ENCODE results near the gene SNRNP70.

Gene SNRNP70

DNA sequence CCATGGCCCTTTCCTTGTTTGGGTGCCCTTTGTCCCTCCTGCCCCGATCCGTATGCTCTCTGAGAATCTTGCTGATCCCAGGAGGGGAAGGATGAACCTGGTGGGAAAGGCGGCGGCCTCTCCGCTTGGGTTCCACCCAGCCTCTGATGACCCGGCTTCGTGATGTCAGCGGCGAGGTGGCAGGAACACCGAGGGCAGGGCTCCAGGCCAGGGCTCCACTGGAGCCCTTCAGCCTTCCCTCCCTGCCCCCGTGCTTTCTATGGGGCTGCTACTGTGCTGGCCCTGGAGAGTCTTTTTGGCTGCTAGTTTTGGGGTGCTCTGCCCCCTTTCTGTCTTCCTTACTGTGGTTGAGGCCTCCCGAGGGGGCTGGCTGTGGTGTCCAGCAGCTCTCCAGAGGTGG is 17.1 kb downstream of the SNRNP70 start:
- no peak for DNase-seq

GRCh38 chr19:49103331-49104085 is 18.3 kb downstream of the SNRNP70 start:
- DNase-seq = no peak

DNA sequence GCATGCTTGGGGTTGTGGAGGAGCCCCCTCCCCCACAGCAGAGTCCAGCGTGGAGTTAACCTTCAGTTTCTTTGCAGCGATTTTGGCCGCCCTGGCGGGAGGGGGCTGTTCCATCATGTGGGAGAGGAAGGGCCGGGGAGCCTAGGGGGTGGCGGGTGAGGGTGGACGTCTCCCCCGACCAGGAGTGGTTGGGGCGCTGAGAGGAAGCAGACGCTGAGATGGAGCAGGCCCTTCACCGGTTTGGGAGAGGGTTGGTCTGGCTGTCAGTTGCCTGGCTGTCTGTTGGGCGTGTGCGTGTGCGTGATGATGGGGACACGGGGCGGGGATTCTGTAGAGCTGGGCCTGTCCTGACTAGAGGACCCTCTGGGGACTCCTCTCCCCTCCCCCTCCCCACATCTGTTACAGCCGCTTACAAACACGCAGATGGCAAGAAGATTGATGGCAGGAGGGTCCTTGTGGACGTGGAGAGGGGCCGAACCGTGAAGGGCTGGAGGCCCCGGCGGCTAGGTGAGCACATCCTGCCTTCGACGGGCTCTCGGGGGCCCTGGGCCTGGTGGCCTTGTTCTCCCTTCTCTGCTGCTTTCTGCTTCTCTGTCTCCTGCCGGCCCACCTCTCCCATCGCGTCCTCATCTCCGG is 19.1 kb downstream of the SNRNP70 start:
- no peak for DNase-seq

DNA sequence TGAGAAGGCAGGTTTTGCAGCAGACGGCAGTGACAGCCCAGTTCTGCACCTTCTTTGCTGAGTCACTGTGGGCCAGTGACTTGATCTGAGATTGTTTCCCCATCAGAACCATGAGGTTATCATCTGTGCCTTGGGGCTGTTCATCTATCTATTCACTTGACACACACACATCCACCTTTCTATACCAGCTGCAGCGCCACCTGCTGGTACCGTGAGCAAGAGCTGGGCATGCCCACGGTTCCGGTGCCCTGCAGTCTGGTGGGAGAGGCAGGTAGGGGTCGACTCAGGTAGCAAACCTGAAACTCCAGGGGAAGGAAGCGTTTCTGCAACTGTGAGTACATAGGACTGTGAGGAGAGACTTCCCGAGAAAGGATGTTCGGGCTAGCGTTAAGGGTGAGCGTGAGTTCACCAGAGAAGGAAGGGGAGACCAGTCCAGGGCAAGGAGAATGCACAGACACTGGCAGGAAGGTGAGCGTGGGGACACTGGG is 21.4 kb downstream of the SNRNP70 start:
- no peak for DNase-seq

GRCh38 chr19:49107625-49108459 is 22.6 kb downstream of the SNRNP70 start:
- no peak for DNase-seq

DNA sequence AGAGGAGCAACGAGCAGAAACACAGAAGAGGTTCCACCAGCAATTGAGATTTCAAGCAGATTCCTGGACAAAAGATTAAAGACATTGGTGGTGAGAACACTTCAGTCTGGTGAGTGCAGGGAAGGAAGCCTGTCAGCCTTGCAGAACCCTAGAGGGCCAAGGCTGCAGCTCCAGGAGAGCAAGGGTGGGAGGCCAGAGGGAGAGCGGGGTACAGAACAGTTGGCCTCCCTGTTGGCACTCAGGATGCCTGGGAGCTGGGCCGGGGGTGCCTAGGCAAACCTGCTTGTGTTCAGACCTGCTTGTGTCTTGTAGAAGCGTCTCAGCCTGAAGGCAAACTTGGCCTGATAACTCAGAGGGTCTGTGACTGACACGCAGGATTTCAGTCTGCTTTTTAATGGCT is 23.8 kb downstream of the SNRNP70 start:
- DNase-seq = no peak

GRCh38 chr19:49109569-49110233 is 24.4 kb downstream of the SNRNP70 start:
- DNase-seq = no peak

- no peak for DNase-seq
These were observed 25.3 kb downstream of the SNRNP70 start for GRCh38 chr19:49110567-49110966.

GRCh38 chr19:49111218-49111998 is 26.2 kb downstream of the SNRNP70 start:
- DNase-seq = no peak

DNA sequence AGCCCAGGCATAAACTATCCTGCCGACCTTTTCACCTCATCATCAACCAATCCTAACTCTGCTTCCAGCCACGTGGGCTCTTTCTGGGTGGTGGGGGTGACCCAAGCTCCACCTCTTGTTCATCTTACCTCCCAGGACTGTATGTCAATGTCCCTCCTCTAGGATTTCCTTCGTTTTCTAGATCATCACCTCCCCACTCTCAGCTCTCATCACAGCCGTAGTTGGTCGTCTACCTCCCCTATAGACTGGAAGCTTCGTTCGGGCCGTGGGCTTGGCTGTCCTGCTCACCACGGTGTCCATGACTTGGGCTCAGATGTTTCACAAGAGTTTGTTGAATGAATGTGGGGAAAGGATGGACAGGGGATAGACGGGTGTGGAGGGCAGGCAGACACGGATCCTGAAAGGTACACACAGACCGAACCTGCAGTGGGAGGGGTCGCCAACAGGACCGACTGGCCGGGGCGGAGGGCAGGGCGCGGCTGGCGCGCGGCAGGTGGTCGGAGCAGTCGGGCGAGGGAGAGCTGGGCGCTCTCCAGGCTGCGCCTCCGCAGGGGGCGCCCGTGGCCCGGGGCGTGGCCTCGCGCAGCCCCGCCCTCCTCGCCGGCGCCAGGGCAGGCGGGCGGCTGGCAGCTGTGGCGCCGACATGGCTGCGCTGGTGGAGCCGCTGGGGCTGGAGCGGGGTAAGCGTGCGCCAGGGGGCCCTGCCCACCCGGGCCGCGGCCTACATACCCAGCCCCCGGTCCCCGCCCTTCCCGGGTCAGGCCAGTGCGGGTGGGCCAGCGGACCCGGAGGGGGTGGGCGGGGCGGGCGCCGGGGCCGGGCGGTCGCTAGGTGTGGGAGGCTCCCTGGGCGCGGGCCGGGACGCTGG is 28.7 kb downstream of the SNRNP70 start, which contains the start of gene LIN7B:
TSS of gene LIN7B (plus strand) at position 609 of the 868 bp plus-strand sequence. CDS start at position 644, 35 bp downstream.
- no peak for DNase-seq

DNA sequence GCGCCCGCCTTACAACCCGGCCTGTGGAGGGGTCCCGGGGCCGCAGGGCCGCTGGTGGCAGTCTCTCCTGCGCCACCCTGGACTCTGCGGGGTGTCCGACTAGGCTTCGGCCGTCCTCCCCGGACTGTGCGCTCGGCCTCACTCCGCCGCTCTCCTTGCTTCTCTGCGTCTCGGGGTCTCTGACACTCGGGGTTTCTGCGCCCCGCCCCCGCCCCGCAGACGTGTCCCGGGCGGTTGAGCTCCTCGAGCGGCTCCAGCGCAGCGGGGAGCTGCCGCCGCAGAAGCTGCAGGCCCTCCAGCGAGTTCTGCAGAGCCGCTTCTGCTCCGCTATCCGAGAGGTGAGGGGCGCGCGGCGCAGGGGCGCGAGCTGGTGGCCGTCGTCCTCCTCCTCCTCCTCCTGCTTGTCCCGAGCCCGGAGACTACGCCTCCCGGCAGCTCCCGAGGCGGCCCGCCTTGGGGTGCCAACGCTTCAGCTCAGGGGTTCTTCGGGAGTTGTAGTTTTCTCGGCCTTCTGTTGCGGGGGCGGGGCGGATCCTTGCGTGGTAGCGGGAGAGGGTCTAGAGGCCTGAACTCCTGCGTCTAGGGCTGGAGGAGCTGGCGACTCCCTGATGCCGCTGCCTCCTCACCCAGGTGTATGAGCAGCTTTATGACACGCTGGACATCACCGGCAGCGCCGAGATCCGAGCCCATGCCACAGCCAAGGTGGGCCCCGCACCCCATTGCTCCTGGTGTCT is 29.5 kb downstream of the SNRNP70 start:
- DNase-seq = no peak

- DNase-seq = no peak
These were observed 31.3 kb downstream of the SNRNP70 start for GRCh38 chr19:49116544-49116943.

DNA sequence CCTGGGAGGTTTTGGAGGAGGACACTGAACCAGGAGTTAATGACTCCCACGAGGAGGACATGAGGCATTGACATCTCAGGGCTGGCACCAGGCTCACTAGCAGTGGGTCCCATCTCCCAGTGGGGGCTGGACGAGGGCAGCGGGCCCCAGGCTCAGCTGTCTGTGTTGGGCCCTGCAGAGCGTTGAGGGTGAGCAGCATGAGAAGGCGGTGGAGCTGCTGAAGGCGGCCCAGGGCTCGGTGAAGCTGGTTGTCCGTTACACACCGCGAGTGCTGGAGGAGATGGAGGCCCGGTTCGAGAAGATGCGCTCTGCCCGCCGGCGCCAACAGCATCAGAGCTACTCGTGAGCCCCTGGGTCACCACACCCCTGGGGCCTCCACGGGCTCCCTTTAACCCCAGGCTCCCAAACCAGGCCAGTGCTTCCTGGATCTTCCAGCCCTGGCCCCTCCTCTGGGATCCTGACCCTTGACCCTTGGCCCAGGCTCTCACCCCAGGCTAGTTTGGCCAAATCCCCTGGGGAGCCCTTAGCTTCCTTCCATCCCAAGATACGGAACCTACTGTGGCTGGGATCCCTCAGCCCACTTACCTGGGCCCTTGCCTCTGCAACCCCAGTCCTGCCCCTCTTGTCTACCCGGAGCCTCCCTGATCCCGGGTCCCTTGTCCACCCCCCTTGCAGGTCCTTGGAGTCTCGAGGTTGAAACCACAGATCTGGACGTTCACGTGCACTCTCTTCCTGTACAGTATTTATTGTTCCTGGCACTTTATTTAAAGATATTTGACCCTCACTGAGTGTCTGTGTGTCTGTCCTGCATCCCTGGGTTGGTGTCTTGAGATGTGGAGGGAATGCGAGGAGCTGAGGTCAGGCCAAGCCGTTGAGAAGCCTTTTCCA is 32.7 kb downstream of the SNRNP70 start:
- DNase-seq = no peak

DNA sequence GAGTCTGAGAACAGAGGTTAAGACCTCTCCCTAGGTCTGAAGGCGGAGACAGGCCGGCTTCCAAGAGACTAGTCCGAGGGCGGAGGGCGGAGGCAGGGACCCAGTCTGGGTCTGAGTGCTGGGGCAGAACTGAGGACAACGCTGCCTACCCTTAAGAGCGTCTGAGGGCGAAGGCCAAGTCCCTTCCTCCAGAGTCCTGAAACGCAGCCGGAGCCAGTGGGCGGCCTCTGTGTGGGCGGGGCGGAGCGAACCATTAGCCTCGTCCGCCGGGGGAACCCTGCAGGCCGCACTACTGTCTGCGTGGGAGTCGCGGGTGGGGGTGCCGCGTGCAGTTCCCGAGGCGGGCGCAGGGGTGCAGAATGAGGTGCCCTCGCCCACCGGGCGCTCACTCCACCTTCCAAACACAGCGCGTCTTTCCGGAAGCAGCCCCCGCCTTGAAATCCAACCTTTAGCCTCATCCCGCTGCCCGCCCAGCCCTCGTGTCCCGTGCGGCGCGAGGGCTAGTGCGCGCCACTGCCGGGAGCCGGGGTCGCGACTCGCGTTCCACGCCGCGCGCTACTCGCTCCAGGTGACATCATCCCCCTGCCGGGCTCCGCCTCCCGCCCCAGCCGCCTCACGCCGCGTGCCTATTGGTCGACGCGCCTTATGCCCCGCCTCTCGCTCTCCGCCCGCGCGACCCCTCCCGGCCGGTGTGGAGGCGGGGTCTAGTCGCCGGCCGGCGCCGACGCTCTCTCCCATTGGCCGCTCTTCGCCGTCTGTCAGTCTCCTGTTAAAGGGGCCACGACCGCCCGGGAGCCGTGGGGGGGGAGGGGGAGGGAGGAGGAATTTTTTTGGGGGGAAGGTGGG is 33.5 kb downstream of the SNRNP70 start, which contains the start of gene C19orf73:
TSS of gene C19orf73 (minus strand) at position 579 of the 846 bp plus-strand sequence. CDS start at position 458, 121 bp downstream.
- DNase-seq = no peak

DNA sequence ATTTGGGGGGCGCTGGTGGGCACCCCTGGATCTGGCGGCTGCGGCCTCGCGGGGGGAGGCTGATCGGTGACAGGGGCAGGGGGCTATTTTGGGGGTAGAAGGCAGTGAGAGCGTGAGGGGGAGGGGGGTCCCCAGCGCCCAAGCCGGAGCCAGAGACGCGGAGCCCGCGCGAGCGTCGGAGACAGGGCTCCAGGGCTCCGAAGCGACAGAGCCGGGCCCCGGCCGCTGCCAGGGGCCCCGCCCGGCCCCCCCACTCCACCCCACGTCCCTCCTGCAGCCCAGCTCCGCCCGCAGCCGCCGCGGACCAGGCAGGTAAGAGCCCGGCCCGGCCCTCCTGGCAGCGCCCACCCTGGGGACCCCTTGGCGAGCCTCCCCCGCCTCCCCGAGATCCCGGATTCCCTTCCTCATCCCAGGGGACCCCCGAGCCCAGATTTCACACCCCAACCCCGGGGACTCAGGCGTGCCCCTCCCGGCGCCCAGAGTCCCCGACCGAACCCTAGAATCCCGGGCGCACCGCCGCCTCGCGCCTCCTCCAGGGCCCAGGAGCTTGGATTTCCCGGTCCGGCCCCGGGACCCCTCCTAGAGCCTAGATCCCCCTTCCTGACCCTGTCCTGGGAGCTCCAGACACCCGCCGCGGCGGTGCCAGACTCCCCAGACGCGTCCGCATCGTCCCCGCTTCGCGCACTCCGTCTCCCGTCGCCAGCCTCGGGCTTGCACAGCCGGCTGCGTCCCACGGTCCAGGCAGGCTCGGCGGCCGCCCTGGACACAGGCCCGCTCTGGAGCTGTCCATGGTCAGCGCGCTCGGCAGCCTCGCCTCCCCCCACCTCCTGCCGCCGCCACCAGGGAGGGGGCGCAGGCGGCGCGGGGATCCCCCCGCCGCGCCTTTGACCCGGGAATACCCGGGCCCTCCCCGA is 34.4 kb downstream of the SNRNP70 start, which contains the start of gene PPFIA3:
TSS of gene PPFIA3 (plus strand) at position 134 of the 914 bp plus-strand sequence. CDS start 8,330 bp downstream, outside the sequence.
- DNase-seq = no peak

DNA sequence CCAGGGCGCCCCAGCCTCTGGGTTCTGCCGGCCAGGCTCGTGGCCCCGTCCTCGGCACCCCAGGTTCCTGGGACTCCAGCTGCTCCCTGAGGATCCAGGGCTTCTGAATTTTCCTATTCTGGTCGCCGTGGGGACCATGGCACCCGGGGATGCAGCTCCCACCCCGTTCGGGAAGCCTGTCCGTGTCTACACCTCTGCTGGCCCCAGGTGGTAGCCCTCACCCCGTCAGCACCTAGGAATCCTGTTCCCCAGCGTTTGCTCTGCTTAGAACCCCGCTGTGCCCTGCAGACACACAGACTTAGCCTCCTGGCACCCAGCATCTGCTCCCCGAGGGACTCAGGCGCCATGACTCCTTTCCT is 35.1 kb downstream of the SNRNP70 start:
- DNase-seq = no peak

DNA sequence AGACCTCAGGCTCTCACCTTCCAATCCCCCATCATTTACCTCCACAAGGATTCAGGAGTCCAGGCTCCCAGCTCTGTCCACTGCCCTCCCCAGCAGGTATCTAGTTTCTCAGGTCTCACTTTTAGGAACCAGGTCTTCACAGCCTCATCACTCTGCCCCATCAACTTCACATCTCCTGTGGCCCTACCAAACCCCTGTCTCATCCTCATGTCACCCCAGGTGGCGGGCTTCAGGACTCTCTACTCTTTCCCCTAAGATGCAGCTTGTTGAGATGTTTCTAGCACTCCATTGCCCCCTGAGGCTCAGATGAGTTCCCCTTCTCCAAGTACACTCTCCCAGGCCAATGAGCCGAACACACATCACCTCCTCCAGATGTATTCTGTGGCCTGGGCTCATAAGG is 35.6 kb downstream of the SNRNP70 start:
- no peak for DNase-seq
